Measurements from ENCODE around the gene REG1B.

Gene REG1B

DNA sequence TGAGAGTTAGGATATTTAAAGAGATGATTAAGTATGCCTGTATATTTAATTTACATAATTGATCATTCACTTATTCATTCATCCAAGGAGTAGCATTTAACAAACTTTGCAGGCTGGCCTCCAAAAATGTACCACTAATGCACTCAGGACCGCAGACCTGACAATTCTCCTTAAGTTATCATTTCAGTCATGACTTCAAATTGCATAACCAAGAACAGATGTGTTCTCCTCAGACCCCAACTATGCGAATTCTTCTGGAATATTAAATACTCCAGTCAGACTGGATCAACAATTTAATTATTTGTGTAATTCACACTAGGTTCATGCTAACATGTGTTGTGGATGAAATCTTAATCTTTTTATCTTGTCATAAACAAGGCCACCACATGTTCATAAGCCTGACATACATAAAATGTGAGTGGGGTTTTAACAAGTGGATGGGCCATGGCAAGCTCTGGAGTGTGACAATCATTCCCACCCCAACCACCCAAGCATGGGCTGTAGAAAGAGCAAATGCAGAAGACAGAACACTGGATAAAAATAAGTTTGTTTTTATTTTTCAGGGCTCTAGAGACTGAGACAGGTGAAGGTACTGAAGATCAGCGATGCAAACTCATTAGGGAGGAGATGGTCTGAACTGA is 3.2 kb downstream of the REG1B start:
- H3K9ac ChIP-seq (ENCODE audit: low read depth, low read length, poor library complexity, severe bottlenecking), result no peak overlapping the region
- no peak overlapping the region for H3K4me3 ChIP-seq (ENCODE audit: low read length, poor library complexity, severe bottlenecking)
- H2AFZ ChIP-seq (ENCODE audit: low read length), result no peak overlapping the region
- H3K9me3 ChIP-seq (ENCODE audit: insufficient read depth, low read depth, low read length), result no peaks in the 10 kb centered on the region
- H3K27me3 ChIP-seq (ENCODE audit: insufficient read depth, low read length, poor library complexity, severe bottlenecking), result no peaks in the 10 kb centered on the region
- no peaks in the 10 kb centered on the region for H3K36me3 ChIP-seq (ENCODE audit: insufficient read depth, low read length)
- no peaks in the 10 kb centered on the region for H3K4me1 ChIP-seq (ENCODE audit: insufficient read depth, low read length, poor library complexity, severe bottlenecking)
- no peaks in the 10 kb centered on the region for H3F3A ChIP-seq (ENCODE audit: low read depth)
- TF ChIP-seq, protein P1, sequence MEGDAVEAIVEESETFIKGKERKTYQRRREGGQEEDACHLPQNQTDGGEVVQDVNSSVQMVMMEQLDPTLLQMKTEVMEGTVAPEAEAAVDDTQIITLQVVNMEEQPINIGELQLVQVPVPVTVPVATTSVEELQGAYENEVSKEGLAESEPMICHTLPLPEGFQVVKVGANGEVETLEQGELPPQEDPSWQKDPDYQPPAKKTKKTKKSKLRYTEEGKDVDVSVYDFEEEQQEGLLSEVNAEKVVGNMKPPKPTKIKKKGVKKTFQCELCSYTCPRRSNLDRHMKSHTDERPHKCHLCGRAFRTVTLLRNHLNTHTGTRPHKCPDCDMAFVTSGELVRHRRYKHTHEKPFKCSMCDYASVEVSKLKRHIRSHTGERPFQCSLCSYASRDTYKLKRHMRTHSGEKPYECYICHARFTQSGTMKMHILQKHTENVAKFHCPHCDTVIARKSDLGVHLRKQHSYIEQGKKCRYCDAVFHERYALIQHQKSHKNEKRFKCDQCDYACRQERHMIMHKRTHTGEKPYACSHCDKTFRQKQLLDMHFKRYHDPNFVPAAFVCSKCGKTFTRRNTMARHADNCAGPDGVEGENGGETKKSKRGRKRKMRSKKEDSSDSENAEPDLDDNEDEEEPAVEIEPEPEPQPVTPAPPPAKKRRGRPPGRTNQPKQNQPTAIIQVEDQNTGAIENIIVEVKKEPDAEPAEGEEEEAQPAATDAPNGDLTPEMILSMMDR (conservative IDR thresholded peaks at IDR 0.05; ENCODE audit: low read length), result no peak
- TF ChIP-seq EZH2phosphoT487 (IDR thresholded peaks at IDR 0.05; ENCODE audit: borderline replicate concordance), result no peak
- no peak overlapping the region for H3K4me2 ChIP-seq (ENCODE audit: low read depth, low read length, poor library complexity, severe bottlenecking)
- no peaks in the 10 kb centered on the region for H4K20me1 ChIP-seq (ENCODE audit: insufficient read depth, low read length, poor library complexity, severe bottlenecking)
- H3K79me2 ChIP-seq (ENCODE audit: insufficient read depth, low read length), result no peaks in the 10 kb centered on the region
- no peaks in the 10 kb centered on the region for H3K9me2 ChIP-seq (replicated peaks; ENCODE audit: low read depth, low read length)

DNA sequence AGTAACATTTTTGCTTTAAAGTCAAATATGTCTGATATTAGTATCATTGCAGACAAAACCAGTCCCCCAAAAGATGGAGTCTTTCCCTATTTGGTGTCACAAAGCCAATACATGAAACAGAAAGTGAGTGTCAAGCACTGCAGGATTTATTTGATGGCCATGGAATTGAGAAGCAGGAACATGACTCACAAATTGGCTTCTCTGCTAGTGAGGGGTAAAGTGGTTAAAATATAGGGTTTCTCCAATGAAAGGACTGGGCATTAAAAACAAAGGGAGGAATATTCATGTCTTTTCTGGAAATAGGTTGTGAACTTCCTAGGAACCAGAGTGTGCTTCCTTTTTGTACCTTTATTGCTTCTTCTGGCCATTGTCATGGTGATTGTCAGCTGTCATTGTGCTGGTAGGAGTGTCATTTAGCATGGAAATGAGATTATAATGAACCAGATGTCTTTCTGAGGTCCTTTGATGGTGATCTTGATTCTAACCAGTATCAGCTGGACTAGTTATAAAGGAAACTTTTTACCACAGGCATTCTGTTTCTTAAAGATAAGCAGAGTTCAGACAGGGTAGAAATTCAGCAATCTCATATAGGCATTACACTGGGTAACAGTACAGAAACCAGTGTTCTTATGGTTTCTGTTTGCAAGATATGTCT is 4.1 kb downstream of the REG1B start:
- no peaks in the 10 kb centered on the region for H3K27me3 ChIP-seq (ENCODE audit: insufficient read depth, low read length, poor library complexity, severe bottlenecking)
- H3K4me1 ChIP-seq (ENCODE audit: insufficient read depth, low read length, poor library complexity, severe bottlenecking), result no peaks in the 10 kb centered on the region
- no peak overlapping the region for H3K4me2 ChIP-seq (ENCODE audit: low read depth, low read length, poor library complexity, severe bottlenecking)
- no peaks in the 10 kb centered on the region for H3K9me3 ChIP-seq (ENCODE audit: insufficient read depth, low read depth, low read length)
- no peaks in the 10 kb centered on the region for H3K36me3 ChIP-seq (ENCODE audit: insufficient read depth, low read length)
- TF ChIP-seq, protein P1 (conservative IDR thresholded peaks at IDR 0.05; ENCODE audit: low read length), result no peak
- no peak for TF ChIP-seq EZH2phosphoT487 (IDR thresholded peaks at IDR 0.05; ENCODE audit: borderline replicate concordance)
- no peaks in the 10 kb centered on the region for H3K9me2 ChIP-seq (replicated peaks; ENCODE audit: low read depth, low read length)
- H3K9ac ChIP-seq (ENCODE audit: low read depth, low read length, poor library complexity, severe bottlenecking), result no peak overlapping the region
- H4K20me1 ChIP-seq (ENCODE audit: insufficient read depth, low read length, poor library complexity, severe bottlenecking), result no peaks in the 10 kb centered on the region
- no peak overlapping the region for H2AFZ ChIP-seq (ENCODE audit: low read length)
- H3F3A ChIP-seq (ENCODE audit: low read depth), result no peaks in the 10 kb centered on the region
- no peaks in the 10 kb centered on the region for H3K79me2 ChIP-seq (ENCODE audit: insufficient read depth, low read length)
- H3K4me3 ChIP-seq (ENCODE audit: low read length, poor library complexity, severe bottlenecking), result no peak overlapping the region

DNA sequence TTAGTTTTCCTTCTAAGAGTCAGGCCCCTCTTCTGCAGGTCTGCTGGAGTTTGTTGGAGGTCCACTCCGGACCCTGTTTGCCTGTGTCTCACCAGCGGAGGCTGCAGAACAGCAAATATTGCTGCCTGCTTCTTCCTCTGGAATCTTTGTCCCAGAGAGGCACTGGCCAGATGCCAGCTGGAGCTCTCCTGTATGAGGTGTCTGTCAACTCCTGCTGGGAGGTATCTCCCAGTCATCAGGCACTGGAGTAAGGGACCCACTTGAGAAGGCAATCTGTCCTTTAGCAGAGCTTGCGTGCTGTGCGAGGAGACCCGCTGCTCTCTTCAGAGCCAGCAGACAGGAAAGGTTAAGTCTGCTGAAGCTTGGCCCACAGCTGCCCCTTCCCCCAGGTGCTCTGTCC is 4.8 kb downstream of the REG1B start:
- Histone ChIP-seq H3F3A (ENCODE audit: low read depth) (no peaks in the 10 kb centered on the region), H3K4me3 (ENCODE audit: low read length, poor library complexity, severe bottlenecking) (no peak overlapping the region)
- no peak for TF ChIP-seq EZH2phosphoT487 (IDR thresholded peaks at IDR 0.05; ENCODE audit: borderline replicate concordance)
- TF ChIP-seq, protein P1 (conservative IDR thresholded peaks at IDR 0.05; ENCODE audit: low read length), result no peak

More for the DNA sequence above, 4.8 kb downstream of the REG1B start:
- no peak overlapping the region for H3K9ac ChIP-seq (ENCODE audit: low read depth, low read length, poor library complexity, severe bottlenecking)
- H3K4me2 ChIP-seq (ENCODE audit: low read depth, low read length, poor library complexity, severe bottlenecking), result no peak overlapping the region
- no peaks in the 10 kb centered on the region for H4K20me1 ChIP-seq (ENCODE audit: insufficient read depth, low read length, poor library complexity, severe bottlenecking)
- no peaks in the 10 kb centered on the region for H3K36me3 ChIP-seq (ENCODE audit: insufficient read depth, low read length)
- no peaks in the 10 kb centered on the region for H3K27me3 ChIP-seq (ENCODE audit: insufficient read depth, low read length, poor library complexity, severe bottlenecking)
- H3K9me3 ChIP-seq (ENCODE audit: insufficient read depth, low read depth, low read length), result no peaks in the 10 kb centered on the region
- no peaks in the 10 kb centered on the region for H3K4me1 ChIP-seq (ENCODE audit: insufficient read depth, low read length, poor library complexity, severe bottlenecking)
- H2AFZ ChIP-seq (ENCODE audit: low read length), result no peak overlapping the region
- H3K9me2 ChIP-seq (replicated peaks; ENCODE audit: low read depth, low read length), result no peaks in the 10 kb centered on the region
- no peaks in the 10 kb centered on the region for H3K79me2 ChIP-seq (ENCODE audit: insufficient read depth, low read length)

Measured in Loucy (cell line).